NCI-H2171 treated with DMSO at 0.1 percent for 48 hours (cell line): ENCODE data around the gene FHDC1.
A peak's percentile ranks its signal among the peaks of the same experiment; 100 is the strongest.
"Not testable (repeated sequence)": the region's sequence is repeated elsewhere in the genome, so short reads cannot be mapped to it uniquely, and the experiment has no call there.

ENCODE experiments used
- DNase-seq: peaks from one replicate; lab custom pipeline; 2025; lab: John Stamatoyannopoulos, UW

FHDC1 gene

DNA sequence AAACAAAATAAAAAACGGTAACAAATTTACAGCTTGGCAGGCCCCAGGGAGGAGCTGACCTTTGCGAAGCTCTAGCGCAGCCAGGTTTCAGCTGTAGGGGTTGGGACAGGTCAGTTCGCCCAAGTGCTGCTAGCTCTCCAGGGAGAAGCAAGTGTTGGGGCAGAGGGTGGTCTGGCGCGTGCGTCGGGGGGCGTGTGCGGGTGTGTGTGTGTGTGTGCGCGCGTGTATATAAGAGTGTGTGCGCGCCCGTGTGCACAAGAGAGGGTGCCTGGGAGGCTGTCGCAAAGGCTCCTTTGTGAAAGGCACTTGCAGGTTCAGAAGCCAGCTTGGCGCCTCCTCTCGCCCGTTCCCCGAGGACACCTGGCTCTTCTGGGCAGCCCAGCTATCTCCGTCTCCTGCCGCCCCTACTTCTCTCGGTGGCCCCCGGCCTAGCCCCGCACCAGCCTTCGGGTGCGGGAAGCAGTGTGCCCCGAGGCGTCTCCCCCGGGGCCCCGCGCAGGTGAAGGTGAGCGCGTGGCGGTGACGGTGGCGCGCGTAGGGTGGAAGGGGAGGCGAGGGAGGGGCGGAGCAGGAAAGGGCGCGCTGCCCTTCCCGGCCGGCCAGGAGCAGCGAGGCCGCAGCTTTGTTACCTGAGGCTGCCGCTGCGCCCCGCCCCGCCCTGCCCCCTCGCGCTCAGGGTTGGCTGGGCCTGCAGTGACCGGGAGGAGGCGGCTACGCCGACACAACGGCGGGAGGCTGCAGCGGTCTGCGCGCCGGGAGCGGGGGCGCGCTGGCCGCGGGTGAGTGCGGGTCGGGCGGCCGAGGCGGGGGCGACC is at the start of gene FHDC1:
TSS of gene FHDC1 (plus strand) at position 693 of the 815 bp plus-strand sequence. CDS start 6,735 bp downstream, outside the sequence.
- peak; percentile 68 for DNase-seq

DNA sequence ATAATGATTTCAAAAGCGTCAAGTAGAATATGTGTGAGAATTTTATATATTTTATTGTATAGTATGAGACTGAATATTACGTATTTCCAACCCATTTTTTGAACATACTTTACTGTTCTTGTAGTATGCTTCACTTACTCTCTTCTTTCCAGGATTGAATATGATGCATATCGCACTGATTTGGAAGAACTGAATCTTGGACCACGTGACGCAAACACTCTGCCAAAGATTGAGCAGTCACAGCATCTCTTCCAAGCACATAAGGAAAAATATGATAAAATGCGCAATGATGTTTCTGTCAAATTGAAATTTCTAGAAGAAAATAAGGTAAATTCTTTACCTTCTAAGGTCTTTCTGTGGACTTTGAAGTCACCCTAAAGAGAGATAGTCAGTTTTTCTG is 48.1 kb upstream of the FHDC1 start:
- no peak for DNase-seq

DNA sequence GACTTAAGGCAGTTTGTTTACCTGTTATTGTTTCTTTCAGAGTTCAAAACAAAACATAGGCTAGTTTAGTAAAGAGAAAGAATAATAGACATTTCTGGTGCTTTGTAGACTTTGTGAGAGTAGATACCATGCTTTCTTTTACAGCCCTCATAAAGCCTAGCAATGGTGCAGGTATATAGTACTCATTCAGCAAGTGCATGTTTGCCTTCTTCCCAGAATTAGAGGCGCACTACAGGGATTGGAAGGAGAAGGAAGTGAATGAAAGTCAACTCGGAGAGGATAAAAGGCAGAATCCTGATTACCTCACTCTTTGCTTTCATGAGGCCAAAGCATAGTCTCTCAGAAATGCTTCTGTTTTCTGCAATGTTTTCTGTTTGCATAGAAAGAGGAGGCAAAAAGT is 43.1 kb upstream of the FHDC1 start:
- DNase-seq, result no peak

DNA sequence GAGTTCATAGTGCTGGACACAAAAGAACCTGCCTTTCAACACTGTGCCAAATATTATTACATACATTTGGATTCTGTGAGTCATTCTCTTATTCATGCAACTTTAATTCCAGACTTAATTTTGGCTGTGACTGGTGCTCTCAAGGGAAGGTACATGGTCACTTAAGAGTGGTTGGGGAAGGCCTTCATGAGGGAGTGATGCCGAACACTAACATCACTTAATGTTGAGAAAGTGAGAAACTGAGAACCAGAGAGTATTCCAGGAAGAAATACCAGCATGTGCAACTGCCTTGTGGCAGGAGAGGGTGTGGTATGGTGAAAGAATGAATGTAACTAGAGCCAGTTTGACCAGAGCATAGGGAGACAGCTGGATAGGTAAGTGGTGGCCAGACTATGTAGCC is 41.5 kb upstream of the FHDC1 start:
- no peak for DNase-seq

DNA sequence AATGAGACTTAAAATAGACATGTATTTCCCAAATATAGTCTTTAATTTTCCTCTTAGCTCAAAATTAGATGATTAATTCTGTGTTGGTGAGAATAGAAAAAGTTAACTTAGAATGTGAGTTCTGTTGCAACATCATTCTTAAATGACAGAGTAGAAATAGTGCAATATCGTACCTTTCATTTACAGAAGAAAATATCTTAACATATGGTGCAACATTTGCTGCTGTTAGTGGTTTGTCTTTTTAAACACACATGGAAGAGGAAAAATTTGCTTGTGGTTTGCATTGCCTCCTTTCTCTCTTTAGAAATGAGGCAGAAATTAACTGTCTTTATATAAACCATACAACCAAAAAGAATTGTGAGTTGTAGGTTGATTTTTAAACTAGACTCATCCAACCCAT is 39.3 kb upstream of the FHDC1 start:
- peak; percentile 23 for DNase-seq

- DNase-seq, result not testable (repeated sequence)
These were observed 38.0 kb upstream of the FHDC1 start for GRCh38 chr4:152898133-152898532.

- no peak for DNase-seq
These were observed 37.5 kb upstream of the FHDC1 start for GRCh38 chr4:152898606-152899005.

DNA sequence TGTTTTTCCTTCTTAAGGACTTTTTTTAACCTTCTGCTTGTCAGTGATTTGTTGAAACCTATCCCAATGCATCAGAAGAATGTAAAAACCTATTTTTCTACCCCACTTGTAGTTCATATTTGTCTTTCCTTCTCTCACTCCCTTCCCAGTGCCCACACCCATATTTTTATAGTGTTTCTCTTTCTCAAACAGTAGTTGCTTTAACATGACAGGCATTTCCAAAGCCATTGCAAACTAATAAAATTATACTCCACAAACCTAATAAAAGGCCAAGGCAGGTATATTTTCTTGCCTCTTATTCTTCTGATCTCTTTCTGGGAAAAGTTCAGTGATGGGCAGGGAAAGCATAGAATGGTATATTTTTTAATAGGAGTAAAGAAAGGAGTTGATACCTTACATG is 35.7 kb upstream of the FHDC1 start:
- no peak for DNase-seq

- DNase-seq, result no peak
These were observed 34.9 kb upstream of the FHDC1 start for GRCh38 chr4:152901205-152901604.

DNA sequence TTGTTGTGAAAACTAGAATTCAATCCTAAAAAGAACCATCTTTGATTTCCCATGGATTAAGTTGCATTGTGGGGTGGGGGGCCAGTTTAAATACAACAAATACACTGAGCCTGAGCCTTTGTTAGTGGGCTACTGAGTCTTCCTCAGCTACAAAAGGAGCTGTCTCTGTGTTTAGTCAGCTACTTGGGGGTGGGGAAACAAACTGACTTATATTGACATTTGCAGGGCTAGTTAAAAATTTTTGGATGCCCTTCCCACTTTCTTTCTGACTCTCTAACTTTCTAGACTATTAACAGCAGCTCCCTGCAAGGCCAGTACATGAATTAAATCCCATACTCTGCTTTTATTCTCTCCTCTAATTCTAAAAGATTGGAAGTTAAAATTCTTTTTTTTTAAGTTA is 32.5 kb upstream of the FHDC1 start:
- no peak for DNase-seq

- no peak for DNase-seq
These were observed 26.2 kb upstream of the FHDC1 start for GRCh38 chr4:152909901-152910300.

GRCh38 chr4:152910521-152910920 is 25.6 kb upstream of the FHDC1 start:
- no peak for DNase-seq

DNA sequence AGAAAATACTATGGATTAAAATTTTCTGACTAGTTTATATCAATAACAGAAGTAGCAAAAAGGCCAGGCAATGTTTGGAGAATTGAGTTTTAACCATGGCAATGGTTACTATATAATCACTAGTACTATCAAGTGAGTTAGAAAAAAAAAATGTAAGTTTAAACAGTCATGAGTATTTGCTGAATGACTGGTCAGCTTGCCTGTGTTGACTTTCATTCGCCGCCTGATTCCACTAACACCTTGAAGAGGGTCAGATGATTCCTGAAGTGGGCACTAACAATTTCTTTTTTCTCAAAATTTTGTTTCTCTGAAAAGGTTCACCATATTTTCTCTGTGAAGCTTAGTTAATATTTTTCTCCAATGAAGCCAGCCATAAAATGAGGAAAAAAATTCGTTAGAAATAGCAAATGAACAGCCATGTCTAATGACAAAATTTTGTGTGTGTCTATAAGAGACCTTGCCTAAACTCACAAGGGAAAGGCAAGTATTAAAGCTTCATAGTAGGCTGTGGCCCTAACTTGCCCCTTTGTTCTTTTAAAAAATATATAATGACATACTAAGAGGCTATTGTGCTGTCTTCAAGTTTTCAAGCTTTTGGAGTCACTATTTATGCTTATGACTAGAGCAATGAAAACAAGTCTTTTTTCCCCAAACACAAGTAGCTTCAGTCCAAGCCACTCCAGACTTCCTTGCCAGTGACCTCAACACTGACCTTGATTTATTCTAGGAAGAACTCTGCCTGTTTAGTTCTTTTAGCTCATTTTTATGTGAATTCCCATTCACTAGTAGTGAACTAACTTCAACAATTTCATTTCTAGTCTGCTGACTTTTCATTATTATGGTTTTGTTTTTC is 18.4 kb upstream of the FHDC1 start:
- DNase-seq, result no peak

DNA sequence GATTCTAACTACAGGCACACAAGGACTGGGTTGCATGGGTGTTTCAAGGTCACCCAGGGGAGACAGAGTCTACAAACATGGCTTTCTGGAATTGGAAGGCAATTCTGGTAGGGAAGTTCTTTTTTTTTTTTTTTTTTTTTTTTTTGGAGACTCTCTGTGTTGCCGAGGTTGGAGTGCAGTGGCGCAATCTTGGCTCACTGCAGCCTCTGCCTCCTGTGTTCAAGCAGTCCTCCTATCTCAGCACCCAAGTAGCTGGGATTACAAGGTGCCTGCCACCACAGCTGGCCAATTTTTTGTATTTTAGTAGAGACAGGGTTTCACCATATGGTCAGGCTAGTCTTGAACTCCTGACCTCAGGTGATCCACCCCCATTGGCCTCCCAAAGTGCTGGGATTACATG is 16.3 kb upstream of the FHDC1 start:
- no peak for DNase-seq

- no peak for DNase-seq
These were observed 15.4 kb upstream of the FHDC1 start for GRCh38 chr4:152920768-152921167.

DNA sequence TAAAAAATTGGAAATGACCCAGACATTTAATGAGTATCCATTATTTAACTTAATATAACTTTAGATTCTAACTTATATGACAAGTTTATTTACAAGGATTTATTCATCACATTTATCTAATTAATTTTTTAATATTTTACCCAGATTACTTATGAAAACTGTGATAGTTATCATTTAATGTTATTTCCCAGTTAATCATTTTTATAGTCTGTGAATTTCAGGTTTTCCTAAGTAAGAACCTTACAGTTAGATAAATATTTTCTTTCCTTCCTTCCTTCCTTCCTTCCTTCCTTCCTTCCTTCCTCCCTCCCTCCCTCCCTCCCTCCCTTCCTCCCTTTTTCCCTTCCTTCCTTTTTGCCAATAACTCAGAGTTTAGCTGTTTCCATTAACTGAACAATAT is 14.8 kb upstream of the FHDC1 start:
- no peak for DNase-seq

DNA sequence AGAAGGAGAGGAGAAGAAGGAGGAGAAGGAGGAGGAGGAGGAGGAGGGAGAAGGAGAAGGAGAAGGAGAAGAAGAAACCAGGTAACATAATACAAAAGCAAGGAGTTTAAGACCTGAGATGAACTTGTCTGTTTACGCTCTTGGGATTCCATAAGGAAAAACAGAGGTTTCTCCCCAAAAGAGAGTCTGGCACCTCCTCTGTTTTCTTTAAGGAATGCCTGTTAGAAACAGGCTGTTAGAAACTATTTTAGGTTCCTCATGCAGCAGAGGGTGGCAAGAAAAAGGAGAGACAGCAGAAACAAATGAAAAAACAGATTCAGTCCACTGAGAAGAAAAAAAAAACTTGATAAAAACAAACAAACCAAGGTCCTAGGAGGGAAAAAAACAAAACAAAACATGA is 10.3 kb upstream of the FHDC1 start:
- DNase-seq, result no peak

GRCh38 chr4:152926959-152927358 is 9.2 kb upstream of the FHDC1 start:
- no peak for DNase-seq

GRCh38 chr4:152927737-152928136 is 8.4 kb upstream of the FHDC1 start:
- DNase-seq, result no peak

DNA sequence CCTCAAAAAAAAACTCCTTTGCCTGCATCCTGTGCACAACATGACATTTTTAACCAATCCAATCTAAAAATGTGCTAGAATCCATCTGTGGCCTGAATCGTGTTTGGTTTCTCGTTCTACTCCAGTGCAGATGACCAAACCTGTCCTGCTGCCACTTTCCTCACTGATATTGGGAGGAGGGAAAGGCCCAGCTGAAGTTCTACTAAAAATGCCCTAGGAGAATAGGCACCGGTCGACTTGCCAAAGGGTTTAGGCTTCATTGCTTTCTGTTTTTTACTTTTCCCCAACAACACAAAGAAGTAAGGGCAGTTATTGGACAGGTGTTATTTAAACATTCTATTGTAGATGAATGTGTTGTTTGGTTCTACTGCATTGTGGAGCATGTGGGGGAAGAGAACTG is 7.8 kb upstream of the FHDC1 start:
- DNase-seq, result no peak

DNA sequence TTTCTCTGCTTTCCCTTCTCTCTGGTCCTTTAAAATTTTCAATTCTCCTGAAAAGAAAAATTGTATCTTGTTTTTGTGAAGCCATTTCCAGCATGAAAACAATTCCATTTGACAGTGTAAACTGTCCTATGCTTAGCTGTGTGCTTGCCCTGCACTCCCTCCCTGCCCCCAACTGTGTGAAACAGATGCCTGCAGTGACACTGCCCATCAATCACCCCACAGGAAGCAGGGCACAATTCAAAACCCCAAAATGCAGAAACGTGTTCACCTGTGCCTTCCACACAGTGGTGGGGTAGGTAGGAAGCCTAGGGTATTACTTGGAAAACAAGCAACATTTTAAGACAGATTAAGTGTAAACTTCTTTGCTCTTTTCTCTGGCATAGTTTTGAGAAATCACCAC is 6.2 kb upstream of the FHDC1 start:
- no peak for DNase-seq

DNA sequence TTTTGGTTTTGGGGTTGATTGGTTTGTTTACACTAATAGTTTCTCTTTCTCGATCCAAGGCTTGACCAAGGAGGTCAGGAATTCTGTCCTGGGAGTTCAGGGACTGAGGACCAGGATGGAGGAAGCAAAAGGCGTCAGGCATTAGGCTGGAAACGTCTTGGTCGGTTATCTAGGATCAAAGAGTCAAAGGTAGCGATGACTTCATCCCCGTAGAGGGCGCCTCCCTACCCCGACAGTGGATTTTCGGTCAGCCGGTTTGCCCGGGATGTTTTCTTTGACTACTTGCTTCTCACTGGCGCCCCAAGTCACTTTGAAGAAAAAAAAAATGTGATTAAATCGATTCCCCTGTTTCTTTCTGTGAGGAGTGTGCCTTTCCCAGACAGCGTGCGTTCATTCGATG is 980 bp upstream of the FHDC1 start:
- peak; percentile 51 for DNase-seq
